ENCODE measurements around the gene SLC16A1.
"Not testable (repeated sequence)": the region's sequence is repeated elsewhere in the genome, so short reads cannot be mapped to it uniquely, and the experiment has no call there.

SLC16A1 gene, protein sequence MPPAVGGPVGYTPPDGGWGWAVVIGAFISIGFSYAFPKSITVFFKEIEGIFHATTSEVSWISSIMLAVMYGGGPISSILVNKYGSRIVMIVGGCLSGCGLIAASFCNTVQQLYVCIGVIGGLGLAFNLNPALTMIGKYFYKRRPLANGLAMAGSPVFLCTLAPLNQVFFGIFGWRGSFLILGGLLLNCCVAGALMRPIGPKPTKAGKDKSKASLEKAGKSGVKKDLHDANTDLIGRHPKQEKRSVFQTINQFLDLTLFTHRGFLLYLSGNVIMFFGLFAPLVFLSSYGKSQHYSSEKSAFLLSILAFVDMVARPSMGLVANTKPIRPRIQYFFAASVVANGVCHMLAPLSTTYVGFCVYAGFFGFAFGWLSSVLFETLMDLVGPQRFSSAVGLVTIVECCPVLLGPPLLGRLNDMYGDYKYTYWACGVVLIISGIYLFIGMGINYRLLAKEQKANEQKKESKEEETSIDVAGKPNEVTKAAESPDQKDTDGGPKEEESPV

DNA sequence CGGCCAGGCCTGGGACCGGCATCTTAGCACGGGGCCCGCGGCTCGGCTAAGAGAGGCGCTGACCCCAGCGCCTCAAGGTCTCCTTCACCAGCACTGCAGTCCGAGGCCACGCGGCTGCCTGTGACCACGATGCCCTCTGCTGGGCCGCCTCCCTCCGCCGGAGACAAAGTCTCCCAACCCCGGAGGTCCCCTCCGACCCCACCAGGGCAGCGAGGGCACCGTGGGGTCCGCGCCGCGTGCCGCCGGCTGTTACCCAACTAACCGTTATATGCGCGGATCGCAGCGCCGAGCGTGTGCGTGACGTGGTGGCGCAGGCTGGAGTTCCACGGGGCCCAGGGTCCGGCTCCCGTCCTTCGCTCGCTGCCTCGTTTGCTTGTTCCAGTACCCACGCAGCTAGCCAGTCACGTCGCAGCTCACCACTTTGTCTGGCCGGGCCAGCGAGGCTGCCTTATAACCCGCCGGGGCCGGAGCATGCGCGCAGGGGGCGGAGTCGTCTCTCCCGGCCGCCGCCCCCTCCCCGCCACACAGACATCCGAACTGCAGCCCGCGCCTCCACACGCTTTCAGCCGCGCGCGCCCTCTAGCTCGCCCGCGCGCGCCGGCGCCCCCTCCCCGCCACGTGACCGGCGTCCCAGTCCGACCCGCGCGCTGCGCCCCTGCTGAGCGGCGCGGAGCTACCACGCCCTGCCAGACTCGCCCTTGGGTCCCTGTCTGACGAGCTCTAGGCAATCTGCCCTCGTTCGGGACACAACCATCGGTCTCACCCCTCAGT, at the start of gene SLC16A1:
Gene SLC16A1 (minus strand): TSS at position 424 of the 771 bp plus-strand sequence. CDS start 26,888 bp downstream, outside the sequence.
- peak; percentile 90 for DNase-seq

DNA sequence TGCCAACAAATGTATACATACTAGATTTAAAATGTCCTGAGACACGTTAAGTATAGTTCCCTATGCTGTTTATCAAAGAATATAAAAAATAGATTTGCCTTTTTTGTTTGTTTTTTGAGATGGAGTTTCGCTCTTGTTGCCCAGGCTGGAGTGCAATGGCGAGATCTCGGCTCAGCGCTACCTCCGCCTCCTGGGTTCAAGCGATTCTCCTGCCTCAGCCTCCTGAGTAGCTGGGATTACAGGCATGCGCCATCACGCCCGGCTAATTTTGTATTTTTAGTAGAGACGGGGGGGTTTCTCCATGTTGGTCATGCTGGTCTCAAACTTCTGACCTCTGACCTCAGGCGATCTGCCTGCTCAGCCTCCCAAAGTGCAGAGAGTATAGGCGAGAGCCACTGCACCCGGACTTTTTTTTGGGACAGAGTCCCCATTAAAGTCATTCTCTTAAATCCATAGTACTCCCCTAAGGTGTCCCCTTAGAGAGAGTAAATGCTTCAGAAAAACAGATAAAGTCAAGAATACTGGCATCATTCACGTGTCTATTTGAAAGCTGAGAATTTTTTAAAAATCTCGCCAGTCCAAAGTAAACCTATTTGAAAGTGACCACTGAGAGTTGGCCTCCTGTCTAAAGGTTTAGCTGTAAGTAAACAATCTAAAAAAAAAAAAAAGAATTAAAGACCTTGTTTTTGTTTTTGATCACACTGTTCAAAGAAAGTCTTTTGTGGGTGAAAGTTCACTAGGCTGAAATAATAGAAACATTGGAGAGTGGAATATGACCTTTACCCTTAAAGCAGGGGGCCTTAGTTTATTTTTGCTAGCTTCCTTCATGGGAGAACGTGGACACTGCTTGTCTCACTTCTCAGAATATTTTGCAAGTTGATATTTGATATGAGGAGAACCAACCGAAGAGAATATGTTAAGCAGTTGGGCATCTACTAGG, 48.0 kb upstream of the SLC16A1 start:
- no peak for DNase-seq

DNA sequence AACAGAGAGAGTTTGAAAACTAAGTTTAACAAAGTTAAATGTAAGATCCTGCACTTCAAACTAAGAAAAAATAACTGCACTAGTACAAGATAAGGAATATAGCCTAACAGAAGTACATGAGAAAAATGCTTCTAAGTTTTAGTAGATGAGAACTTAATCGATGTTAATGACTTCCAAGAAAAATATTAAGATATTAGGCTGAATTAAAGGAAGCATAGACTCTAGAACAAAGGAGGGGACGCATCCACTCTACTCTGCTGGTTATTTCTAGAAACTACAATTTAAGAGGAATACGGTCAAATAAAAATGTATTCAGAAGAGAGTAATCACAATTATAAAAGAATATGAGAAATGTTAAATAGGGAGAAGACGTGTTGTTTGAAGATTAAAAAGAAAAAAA, 46.3 kb upstream of the SLC16A1 start:
- DNase-seq: no peak

DNA sequence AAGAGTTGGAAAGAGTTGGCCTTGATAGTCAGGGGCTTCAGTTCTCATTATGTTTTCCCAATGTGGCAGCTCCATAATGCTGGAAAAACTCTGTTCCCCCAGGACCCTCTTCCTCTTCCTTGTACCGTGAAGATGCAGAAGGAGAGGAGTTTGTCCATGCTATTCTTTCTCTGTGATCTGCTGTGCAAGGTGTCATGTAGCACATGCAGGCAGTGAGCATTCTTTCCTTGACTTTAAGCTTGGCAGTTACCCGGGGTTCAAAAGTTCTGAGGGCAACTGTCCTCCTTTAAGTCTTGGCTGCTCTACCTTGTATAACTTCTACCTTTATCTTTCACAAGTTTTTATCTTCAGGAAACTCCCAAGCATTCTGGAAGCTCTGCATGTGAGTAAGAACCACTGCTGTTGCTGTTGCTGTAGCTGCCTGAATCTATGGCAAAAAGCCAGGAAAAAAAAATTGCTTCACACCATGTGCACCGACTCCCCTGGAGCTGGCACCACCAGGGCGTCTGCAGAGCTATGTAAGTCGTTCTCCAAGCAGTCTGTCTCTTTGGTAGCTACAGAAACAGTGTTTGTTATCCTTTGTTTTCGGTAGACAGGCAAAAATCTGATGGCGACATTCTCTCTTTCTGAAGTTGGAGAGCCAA, 42.7 kb upstream of the SLC16A1 start:
- no peak for DNase-seq

DNA sequence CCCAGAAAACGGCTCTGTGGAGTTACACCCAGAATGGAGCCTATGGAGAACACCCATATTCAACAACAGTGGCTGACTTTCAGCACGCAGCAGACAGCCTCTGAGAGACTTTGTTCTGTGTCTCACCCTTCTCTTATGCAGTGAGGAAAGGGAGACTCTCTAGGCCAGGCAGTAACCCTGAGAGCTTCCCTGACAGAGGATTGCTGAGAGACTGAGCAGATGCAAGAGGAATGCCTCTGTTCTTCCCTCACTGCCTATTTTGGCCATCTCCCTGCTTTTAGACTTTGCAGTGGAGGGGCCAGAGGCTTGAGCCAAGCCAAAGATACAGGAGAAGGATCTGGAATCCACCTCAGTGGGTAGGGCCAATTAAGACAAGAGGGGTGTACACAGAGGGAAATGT, 41.8 kb upstream of the SLC16A1 start:
- no peak for DNase-seq

DNA sequence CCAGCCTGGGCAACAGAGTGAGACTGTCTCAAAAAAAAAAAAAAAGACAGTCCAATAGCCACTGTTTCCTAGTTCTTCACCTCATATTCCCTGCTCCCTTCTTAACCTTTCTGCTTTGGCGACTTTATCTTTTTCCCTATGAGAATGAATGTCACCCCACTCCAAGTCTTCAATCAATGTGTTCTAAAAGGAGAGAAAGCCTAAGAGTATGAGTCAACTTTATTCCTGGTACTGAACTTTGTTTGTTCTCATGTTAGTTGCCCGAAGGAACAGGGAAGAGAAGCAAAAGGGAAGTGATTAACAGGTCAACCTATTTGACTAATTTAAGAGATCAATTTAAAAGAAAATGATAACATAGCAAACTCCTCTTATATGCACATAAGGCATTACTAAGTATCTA, 39.9 kb upstream of the SLC16A1 start:
- no peak for DNase-seq

DNA sequence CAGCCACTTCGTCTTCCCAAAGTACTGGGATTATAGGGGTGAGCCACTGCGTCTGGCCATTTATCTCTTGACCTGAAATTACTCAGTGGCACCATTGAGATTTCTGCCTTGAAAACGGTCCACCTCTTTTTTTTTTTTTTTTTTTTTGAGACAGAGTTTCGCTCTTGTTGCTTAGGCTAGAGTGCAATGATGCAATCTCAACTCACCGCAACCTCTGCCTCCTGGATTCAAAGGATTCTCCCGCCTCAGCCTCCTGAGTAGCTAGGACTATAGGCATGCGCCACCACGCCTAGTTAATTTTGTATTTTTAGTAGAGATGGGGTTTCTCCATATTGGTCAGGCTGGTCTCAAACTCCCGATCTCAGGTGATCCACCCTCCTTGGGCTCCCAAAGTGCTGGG, 39.0 kb upstream of the SLC16A1 start:
- not testable (repeated sequence) for DNase-seq

DNA sequence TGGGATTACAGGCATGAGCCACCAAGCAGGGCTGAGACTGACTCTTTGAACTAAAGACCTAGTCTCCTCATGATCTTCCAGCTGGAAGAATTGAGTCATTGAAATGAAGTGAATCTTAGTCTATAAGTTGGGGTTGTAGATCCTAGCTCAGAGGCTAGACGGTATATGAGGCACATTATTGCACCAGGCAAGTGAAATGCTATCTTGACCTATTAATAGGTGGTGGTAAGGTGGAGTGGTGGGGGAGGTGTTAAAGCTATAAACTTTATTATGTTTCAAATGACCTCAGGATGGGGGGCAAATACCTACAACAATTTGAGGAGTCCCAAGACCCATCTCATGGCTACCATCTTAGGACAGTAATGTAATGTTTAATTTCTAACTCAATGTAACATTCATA, 36.8 kb upstream of the SLC16A1 start:
- no peak for DNase-seq

DNA sequence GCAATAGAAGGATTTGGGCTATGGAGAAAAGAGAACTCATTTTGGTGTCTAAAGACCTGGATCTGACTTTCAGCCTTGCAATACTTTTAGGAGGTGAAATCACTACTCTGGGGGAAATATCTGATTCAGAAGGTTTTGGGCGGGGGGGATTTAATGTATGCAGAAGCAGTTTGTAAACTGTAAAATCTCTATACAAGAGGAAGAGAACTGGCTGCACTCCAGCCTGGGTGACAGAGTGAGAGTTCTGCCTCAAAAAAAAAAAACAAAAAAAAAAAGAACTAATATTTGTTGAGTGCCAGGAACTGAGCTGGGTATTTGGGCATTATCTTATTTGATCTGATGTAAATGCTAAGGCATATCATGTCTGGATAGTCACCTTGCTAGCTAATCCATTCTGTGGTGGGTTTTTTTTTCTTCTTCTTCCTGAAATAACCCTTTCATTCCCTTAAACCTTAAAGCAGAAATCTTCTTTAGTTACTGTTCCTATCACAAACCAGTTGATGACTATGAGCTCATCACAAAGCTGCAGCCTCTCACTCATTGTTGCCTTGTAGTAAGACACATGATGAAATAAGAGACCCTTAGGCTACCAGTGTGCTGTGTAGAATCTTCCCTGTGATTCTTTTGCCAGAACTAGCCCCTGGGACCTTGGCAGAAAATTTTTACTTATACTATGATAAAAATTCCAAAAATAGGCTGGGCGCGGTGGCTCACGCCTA, 35.6 kb upstream of the SLC16A1 start:
- no peak for DNase-seq

DNA sequence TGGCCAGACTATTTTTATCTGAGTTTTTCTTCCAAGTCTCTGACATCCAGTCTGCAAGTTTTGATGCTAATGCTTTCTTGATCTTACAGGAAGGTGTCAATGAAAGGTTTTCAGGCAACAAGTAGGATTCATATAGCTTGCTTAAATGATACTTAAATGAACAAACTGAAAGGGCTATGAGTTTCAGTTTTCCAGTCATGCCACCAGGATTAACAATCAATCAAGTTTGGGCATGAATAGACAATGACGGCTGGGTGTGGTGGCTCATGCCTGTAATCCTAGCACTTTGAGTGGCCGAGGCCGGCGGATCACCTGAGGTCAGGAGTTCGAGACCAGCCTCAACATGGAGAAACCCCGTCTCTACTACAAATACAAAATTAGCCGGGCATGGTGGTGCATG, 34.3 kb upstream of the SLC16A1 start:
- no peak for DNase-seq

DNA sequence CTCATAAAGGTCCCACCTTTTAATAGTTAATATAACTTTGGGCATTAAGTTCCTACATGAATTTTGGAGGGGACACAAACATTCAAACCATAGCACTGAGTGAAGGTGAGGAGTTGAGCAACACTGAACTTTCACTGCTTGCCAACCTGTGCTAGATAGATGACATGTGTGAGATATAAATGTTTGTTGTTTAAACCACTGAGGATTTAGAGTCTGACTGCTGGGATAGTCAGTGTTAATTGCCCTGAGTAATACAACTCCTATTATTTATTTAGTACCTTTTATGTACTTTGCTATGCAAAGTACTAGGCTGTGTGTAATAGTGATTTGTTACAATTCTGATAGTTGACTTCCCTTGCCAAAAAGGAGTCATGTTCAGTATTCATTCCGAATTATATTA, 32.4 kb upstream of the SLC16A1 start:
- DNase-seq: no peak

DNA sequence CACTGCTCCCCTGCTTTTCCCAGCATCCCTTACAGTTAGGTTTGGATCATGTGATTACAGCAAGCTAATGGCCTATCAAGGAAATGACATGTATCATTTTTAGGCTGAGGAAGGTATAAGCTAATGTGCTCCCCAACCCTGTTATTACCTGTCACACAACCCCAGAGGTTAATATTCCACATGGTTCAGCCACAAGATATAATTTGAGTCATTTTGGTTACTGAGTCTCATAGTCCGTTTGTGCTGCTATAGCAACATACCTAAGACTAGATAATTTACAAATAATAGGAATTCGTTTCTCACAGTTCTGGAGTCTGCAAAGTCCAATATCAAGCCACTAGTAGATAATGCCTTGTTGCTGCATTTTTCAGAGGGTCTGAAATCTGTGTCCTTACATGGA, 29.1 kb upstream of the SLC16A1 start:
- DNase-seq: no peak

DNA sequence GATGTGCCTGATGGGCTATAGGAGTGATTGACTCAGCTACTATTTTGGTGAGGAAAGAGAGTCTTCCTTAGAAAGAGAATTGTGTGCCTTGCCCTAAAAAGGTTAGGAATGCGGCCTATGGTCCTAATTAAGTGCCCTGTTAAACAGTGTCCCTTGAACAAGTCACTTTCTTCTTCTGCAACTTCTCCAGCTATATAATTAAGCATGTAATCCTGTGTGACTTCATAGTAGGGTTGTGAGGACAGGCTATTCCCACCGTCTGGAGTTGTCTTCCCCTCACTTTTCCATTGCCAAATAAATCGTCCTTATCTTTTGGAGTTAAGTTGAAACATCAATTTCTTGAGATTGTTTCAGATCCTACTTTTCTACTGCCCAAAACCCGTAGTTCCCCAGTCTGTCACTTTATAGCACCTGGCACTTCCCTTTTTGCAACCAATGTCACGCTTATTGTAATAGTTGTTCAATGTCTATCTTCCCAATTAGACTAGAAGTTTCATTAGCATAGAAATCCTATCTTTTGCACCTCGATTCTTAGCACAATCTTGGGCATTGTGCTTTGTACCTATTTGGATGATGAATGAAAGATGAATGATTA, 27.6 kb upstream of the SLC16A1 start:
- DNase-seq: no peak

DNA sequence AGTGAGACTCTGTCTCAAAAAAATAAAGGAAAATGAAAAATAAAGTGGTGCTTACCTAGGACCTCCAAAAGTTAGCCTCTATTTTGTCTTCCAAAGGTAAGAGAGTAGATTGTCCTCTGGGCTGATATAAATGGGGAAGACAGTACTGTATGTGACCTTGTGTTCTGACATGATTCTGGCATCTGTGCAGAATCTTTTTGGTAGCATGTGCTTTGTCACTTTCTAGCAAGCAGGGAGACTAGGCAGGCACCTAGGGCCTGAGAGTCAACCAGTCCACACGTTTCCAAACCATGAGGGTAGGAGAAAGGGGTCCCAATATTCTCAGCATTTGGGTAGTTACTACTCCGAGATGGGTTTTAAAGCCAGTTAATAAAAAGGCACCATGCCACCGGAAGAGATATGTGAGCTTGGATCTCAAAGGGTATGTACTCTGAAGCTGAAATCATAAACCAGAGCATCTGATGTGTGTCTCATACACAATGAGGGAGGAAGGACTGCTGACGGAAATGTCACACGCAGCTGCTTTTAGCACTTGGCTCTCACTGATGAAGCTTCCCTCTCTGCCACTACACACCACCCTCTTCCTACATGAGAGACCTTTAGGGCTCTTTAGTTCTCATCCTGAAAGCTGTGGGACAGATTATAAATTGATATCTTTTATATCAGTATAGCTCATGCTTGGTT, 27.0 kb upstream of the SLC16A1 start:
- no peak for DNase-seq

DNA sequence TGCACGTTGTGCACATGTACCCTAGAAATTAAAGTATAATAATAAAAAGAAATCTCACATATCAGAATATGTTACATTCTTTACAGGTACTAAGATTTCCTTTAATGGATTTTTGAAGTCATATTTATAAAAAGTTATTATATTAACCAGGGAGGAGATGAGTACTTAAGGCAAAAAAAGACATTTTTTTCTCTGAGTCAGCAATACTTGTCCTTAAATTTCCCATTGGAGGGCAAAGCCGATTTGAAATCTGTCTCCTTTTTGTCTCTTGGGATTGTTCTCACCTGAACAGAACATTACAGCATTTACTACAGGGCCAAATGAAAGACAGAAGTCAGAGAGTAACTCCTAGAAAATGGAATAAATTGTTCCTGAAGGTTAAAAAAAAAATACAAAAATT, 26.3 kb upstream of the SLC16A1 start:
- no peak for DNase-seq

DNA sequence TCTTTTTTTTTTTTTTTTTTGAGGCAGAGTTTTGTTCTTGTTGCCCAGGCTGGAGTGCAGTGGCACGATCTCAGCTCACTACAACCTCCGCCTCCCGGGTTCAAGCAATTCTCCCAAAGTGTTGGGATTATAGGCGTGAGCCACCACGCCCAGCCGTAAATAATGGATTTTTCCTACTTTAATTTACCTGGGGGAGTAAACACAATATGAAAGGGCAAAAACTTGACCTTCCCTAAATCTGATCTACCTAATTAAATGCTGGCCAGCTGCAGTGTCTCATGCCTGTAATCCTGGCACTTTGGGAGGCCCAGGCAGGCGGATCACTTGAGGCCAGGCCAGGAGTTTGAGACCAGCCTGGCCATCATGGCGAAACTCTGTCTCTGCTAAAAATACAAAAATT, 25.8 kb upstream of the SLC16A1 start:
- not testable (repeated sequence) for DNase-seq

DNA sequence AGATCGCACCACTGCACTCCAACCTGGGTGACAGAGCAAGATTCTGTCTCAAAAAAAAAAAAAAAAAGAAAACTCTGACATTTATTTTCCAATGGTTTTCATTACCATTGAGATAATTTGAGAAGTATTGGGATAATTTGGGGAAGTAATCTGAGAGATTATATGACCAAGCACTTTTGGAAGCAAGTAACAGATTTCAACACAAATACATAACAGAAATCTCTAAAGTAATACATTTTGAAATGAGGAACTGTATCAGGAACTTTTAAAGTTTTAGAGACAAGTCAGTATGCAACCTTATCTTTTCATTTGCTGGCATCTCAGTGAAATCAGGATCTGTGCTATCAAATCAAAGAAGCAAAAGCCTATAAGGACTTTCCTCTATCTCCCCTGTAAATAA, 25.4 kb upstream of the SLC16A1 start:
- DNase-seq: no peak

DNA sequence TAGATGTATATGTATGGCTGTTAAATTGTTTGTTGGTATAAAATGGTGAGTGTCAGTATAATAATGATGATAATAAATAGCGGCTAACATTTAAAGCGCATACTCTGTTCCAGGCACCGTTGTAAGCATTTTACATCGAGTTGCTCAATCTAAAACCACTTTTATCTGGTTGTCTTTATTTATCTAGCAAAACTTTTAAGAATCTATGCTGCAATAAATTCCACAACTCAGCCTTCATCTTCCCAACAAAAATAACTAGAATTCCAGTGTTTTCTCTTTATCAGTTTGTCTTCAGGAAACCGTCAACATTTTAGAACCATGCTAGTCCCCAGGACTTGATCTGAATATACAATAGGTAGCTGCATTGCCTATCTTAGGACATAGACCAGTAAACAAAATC, 19.3 kb upstream of the SLC16A1 start:
- no peak for DNase-seq

DNA sequence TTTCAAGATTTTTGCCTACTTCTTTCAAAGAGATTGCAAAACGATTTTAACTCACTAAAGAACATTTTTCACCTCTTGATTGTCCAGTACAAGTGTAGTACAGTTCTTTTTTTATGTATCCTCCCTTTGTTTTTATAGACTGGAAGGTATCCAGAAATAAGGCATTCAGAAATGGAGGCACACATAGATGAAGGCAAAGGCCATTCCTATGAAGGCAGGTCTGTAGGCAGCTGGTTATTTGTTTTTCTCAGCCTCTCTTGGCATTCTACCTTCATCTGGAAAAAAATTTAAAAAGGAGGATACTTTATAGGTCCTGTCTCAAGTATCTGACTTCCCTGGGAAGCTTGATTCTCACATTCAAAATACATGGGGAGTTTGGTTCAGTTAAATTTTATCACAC, 18.6 kb upstream of the SLC16A1 start:
- DNase-seq: no peak

DNA sequence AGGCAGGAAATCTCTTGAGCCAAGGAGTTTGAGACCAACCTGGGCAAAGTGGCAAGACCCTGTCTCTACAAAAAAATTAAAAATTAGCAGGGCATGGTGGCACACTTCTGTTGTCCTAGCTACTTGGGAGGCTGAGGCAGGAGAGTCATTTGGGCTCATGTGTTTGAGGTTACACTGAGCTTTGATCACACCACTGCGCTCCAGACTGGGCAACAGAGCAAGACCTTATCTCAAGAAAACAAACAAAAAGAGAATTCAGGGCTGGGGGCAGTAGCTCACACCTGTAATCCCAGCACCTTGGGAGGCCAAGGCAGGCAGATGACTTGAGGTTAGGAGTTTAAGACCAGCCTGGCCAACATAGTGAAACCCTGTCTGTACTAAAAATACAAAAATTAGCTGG, 17.8 kb upstream of the SLC16A1 start:
- DNase-seq: no peak

DNA sequence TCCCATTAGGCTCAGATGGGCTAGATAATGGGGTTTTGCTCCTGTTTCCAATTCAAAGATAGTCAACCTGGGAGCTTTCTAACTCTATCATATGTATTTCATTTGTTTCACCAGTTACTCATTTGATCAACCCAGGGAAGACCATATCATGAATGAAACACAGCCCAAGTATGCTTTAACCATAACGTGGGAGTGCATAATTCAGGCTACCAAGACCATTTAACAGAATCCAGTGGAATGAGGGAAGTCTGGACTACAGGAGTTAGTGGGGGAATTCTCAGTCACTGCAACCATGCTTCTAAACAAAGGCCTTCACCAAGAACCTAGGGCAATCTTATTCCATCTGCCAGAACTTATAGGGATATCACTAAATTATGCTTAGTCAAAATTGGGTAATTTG, 15.0 kb upstream of the SLC16A1 start:
- DNase-seq: no peak

Data from CD4-positive, alpha-beta T cell treated with Interferon gamma for 1 hour (primary cell).